GM15510 (cell line): ENCODE data around the gene IGHMBP2.

ENCODE experiments used
- POLR2A ChIP-seq: IDR thresholded peaks from 3 replicates; pipeline ENCODE4 v1.6.1; 2011; ENCODE audit warnings: borderline replicate concordance; ENCODE audit not compliant: insufficient read length; ENCODE audit errors: extremely low read depth

The IGHMBP2 gene

GRCh38 chr11:68930991-68931855 lies 27.5 kb downstream of the IGHMBP2 start:
- no peak for TF ChIP-seq POLR2A

GRCh38 chr11:68931911-68932310 lies 28.2 kb downstream of the IGHMBP2 start:
- TF ChIP-seq POLR2A: no peak

- no peak for TF ChIP-seq POLR2A
Measured at GRCh38 chr11:68932358-68932757, 28.7 kb downstream of the IGHMBP2 start.

GRCh38 chr11:68932933-68933577 lies 29.4 kb downstream of the IGHMBP2 start:
- no peak for TF ChIP-seq POLR2A

- no peak for TF ChIP-seq POLR2A
Measured at GRCh38 chr11:68933605-68934320, 30.1 kb downstream of the IGHMBP2 start.

- no peak for TF ChIP-seq POLR2A
Measured at GRCh38 chr11:68934321-68934645, 30.6 kb downstream of the IGHMBP2 start.

GRCh38 chr11:68934666-68935065 lies 31.0 kb downstream of the IGHMBP2 start:
- no peak for TF ChIP-seq POLR2A

GRCh38 chr11:68935066-68935465 lies 31.4 kb downstream of the IGHMBP2 start:
- no peak for TF ChIP-seq POLR2A

- TF ChIP-seq POLR2A: no peak
Measured at GRCh38 chr11:68935516-68936357, 32.0 kb downstream of the IGHMBP2 start.

GRCh38 chr11:68936358-68936636 lies 32.6 kb downstream of the IGHMBP2 start:
- no peak for TF ChIP-seq POLR2A

- no peak for TF ChIP-seq POLR2A
Measured at GRCh38 chr11:68936676-68937620, 33.3 kb downstream of the IGHMBP2 start.

- TF ChIP-seq POLR2A: no peak
Measured at GRCh38 chr11:68938088-68938487, 34.4 kb downstream of the IGHMBP2 start.

GRCh38 chr11:68938816-68939582 lies 35.3 kb downstream of the IGHMBP2 start:
- no peak for TF ChIP-seq POLR2A

- no peak for TF ChIP-seq POLR2A
Measured at GRCh38 chr11:68939583-68940555, 36.2 kb downstream of the IGHMBP2 start.
